GM21526 (cell line): ENCODE data around the gene TBC1D24.

ENCODE experiments used
- ATAC-seq: cut with Tn5 transposase; IDR thresholded peaks from one replicate; pipeline ENCODE4 v1.9.1; 2021; ENCODE audit warnings: moderate library complexity; ENCODE audit not compliant: unreplicated experiment, low FRiP score

Gene TBC1D24

DNA sequence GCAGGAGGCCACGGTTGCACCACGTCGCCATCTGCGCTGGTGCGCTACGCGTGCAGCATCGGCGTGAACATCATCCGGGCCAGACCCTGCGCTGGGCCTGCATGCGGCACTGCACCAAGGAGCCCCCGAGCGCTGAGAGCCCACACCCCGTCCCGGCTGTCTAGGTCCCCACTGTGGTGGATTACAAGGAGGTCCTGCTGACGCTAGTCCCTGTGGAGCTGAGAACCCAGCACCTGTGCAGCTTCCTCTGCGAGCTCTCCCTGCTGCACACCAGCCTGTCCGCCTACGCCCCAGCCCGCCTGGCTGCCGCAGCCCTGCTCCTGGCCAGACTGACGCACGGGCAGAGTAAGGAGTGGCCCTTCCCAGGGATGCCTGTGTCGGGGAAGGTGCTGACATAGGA is 25.8 kb upstream of the TBC1D24 start:
- no peak for ATAC-seq

DNA sequence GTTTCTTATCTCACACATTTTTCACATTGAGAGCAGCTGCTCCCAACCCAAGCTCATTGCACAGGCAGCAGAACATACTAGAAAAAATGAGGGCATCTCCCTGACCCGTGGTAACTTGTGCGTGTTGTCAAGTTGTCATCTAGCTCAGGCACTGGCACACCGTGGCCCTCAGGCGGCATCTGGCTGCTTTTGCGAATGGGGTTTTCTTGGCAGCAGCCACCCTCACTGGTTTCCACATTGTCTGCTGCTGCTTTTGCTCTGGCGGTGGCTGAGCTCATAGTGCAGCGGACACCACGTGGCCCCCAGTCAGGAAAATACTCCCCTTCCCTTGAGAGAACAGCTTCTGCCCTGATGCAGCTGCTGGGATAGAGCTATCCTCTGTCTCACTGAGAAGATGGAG is 24.4 kb upstream of the TBC1D24 start:
- no peak for ATAC-seq

DNA sequence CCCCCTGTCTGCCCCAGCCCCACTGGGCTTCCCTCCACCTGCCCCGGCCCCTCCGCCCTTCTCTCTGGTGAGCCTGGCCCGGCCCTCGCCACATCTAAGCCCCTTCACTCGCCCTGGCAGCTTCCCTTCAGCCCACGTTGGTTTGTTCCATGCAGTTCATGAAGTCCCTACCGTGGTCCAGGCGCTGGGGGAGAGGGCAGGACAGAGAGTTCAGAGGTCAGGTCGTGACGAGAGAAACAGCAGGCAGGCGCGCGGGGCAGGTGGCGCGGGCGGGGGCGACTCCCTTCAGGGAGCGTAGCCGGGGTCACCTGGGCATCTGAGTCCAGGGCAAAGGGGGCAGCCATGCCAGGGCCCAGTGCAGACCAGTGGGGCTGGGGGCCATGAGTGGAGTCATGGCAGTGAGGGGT is 23.9 kb upstream of the TBC1D24 start:
- no peak for ATAC-seq

DNA sequence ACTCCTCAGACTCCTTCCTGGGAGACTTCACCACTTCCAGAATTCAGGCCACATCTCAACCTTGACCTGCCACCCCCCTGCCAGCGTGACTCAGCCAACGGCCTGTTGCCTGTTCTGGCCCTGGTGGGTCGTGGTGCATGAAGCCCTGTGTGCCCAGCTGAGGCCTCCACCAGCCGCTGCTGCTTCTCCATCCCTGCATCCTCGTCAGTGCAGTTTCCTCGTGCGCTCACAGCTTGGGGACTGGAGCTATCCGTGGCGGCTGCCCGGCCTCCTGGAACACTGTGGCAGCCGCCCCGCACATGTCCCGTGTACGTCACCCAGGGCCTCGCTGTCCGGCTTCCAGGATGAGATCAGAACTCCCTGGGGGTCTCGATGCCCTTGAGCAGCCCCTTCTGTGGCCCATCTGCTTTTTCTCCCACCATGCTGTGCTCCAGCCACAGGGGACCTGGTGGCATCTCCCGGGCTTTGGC is 23.0 kb upstream of the TBC1D24 start:
- no peak for ATAC-seq

DNA sequence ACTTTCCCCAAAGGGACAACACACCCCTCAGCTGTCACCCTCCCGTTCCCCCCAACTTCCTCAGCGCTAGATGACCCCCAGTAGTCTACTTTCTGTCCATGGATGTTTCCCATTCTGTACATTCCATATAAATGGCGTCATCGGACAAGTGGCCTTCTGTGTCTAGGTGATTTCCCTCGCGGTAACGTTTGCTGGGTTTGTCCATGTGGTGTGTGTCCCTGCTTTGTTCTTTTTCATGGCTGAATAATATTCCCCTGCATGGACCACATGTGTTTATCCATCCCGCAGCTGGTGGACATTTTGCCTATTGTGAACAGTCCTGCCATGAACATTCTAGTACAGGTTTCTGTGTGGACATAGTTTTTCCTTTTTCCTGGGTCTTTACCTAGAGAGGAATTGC is 22.3 kb upstream of the TBC1D24 start:
- no peak for ATAC-seq

DNA sequence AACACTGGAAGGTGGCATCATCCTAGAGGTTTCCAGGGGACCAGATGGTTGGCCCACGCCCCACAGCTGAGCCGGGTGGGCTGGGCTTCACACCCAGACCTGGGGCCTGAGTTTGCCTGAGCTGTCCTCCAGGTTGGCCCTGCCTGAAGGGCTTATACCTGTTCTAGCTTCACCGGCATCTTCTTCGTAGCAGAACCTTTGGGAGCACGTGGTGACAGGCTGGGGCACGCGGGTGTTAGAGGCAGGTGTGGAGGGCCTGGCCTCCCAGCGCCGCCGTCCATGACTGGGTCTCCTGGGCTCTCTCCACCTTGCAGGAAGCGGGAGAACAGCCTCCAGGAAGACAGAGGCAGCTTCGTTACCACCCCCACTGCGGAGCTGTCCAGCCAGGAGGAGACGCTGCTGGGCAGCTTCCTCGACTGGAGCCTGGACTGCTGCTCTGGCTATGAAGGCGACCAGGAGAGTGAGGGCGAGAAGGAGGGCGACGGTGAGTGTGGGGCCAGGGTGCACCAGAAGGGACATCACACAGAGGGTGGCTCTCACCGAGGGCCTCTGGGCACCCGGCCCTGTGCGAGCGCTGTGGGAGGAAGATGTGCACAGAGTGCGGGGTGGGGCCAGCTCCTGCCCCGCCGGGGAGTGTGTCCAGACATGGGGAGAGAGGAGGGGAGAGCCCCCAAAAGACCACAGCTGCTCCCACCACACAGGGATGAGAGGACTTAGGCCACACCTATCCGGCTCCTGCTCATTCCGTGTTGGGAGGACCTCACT is 19.7 kb upstream of the TBC1D24 start:
- ATAC-seq: no peak

DNA sequence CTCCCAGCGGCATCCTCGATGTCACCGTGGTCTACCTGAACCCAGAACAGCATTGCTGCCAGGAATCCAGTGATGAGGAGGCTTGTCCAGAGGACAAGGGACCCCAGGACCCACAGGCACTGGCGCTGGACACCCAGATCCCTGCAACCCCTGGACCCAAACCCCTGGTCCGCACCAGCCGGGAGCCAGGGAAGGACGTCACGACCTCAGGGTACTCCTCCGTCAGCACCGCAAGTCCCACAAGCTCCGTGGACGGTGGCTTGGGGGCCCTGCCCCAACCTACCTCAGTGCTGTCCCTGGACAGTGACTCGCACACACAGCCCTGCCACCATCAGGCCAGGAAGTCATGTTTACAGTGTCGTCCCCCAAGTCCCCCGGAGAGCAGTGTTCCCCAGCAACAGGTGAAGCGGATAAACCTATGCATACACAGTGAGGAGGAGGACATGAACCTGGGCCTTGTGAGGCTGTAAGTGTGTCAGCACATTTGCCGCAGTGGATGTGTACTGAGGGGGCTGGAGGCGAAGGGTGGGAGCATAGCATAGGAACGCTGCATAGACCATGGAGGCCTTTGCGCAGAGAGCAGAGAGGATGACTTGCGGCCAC is 18.3 kb upstream of the TBC1D24 start:
- no peak for ATAC-seq

DNA sequence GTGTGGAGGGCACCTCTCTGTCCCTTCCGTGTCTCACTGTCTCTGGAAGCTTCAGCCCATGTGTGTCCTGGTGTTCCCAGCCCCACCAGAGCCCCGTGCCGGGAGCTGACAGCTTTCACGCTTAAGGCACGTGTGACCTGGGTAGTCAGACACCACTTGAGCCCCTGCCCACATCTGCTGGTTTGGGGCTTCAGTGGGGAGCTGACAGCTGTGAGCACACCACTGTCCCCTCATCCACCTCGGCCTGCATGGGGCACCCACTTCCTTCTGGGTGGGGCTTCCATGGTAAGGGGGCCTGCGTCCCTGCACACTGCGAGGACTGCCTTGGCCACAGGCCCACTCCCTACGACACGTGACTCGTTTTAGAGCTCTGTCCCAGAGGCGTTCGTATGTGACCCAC is 17.7 kb upstream of the TBC1D24 start:
- ATAC-seq: no peak

DNA sequence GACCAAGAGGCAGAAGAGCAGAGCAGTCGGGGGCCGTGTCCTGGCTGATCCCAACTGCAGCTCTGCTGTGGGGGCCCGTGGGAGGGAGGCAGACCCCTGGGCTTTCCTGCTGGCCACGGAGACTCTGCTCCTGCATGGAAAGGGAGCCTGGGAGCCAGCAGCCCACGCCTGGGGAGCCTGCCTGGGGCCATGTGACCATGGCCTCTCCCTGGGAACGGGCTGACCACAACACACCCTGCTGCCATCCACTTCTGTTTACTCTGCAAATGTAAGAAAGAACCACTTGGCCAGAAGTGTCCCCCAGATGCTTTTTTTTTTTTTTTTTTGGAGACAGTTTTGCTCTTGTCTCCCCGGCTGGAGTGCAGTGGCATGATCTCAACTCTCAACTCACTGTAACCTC is 17.0 kb upstream of the TBC1D24 start:
- ATAC-seq: no peak

DNA sequence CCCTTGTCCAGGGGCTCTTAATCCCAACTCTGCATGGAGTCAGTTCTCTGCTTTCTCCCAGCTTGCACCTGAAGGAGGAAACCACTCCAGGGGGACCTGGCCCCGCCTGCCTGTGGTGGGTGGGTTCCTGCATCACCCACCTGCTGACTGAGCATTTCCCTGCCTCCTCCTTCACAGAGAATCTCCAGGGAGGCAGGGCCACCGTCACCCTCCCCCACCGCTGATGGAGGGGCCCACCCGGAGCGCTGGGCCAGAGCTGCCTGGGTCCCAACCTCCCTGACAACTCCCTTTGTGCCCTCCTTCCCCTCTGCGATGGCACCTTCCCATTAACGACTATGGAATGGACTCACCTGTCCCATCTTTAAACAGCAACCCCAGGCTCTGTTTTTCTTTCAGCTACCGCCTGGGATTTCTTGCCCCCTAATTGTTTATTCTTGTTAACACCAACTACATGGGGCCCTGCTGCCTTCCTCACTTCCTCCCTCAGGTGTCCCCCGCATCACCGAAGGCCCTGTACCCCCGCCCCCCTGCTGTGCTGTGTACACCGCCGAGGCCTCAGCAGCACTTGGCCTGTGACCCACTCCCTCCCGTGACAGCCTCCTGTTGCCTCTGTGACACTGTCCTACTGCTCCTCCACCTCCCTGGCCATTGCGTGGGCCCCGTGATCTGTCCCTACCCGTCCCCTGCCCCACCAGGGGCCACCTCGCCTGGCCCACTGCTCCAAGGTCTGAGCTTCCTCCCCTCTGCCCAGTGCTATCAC is 15.9 kb upstream of the TBC1D24 start:
- no peak for ATAC-seq

DNA sequence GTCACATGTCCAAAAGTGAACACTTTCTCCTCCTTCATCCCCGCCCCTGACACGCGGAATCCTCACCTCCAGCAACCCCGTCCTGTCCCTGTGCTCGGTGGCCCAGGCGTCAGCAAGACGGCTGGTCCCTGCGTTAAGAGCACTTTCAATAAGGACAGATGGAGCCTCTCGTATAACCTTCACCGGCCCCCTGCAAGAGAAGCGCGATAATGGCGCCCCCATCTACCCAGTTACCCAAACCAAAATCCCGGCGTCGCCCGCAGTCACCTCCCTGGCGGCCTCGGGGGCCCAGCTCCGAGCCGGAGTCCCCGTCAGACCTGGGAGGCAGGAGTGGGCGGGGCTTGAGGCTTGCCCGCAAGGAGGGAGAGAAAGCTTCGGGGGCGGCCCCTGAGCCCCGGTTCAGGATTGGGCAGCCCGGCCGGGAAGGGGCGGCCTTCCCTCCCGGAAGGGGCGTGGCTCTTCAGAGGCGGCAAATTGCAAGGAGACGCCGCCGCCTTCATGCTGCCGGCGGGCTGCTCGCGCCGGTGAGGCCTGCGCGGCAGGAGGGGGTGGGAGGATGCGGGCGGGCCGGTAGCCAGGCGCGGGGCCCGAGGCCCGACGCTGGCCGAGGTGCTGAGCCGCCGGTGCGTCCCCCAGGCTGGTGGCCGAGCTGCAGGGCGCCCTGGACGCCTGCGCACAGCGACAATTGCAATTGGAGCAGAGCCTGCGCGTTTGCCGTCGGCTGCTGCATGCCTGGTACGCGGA is 15.1 kb upstream of the TBC1D24 start, which contains the start of gene TEDC2:
Gene TEDC2, plus strand, starts transcription at position 463 of the 744 bp plus-strand sequence. Its CDS starts 36 bp downstream, at position 499.
- ATAC-seq: peak; percentile 59

DNA sequence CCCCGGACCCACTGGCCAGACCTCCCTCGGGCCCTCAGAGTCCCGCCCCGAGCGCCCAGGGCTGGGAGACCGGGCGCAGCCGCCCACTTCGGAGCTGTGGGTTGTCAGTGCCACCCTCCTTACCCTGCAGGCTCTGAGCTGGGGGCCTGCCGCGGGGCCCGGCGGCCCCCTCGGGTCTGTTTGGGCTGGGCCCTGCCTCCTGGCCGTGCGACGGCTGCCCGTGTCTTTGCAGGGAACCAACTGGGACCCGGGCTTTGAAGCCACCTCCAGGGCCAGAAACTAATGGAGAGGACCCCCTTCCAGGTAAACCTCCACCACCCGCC is 14.6 kb upstream of the TBC1D24 start:
- no peak for ATAC-seq

DNA sequence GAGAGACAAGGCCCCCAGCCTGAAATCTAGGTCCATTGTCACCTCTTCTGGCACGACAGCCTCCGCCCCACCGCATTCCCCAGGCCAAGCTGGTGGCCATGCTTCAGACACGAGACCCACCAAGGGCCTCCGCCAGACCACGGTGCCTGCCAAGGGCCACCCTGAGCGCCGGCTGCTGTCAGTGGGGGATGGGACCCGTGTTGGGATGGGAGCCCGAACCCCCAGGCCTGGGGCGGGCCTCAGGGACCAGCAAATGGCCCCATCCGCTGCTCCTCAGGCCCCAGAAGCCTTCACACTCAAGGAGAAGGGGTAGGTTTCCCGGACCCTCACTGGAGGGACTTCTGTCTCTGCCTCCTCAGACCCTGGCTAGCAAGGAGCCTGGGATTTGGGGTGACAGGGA is 14.0 kb upstream of the TBC1D24 start:
- no peak for ATAC-seq

DNA sequence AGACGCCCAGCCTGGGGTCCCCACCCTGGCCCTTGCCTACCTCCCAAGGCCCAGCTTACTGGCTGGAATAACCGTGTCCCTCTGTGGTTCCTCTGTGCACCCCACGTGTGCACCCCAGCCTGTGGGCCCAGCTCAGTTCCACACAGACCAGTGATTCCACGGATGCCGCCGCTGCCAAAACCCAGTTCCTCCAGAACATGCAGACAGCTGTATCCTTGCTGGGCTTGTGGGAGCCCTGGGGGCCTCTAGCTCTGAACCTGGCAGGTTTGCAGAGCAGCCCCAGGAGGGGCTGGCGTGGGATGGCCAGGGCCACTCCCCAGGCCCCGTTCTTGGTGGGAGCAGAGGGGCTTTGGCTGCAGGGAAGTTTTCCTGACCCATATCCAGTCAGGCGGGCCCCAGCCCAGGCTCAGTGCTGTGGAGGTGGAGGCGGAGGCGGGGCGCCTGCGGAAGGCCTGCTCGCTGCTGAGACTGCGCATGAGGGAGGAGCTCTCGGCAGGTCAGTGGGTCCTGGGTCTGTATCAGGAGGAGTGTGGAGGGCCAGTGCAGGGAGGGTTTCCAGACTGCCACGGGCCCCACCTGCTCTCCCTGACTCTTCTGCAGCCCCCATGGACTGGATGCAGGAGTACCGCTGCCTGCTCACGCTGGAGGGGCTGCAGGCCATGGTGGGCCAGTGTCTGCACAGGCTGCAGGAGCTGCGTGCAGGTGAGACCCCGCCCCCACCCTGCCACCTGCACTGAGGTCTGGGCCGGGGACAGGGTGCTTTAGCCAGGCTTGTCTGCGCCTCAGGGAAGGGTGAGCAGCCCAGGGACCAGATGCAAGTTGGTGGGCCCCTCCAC is 12.7 kb upstream of the TBC1D24 start:
- ATAC-seq: no peak

DNA sequence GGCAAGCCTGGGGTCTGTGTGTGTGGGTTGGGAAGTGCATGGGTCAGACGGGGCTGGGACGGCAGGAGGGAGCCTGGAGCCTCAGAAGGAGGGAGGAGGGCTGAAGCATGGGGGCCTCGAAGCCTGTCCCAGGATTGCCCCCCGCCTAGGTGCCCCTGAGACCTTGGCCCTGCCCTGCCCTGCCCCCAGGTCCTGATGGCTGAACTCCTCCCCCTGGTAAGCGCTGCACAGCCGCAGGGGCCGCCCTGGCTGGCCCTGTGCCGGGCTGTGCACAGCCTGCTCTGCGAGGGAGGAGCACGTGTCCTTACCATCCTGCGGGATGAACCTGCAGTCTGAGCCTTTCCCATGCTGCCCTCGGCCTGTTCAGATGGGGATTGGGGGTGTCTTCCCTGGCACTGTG is 10.6 kb upstream of the TBC1D24 start:
- no peak for ATAC-seq

DNA sequence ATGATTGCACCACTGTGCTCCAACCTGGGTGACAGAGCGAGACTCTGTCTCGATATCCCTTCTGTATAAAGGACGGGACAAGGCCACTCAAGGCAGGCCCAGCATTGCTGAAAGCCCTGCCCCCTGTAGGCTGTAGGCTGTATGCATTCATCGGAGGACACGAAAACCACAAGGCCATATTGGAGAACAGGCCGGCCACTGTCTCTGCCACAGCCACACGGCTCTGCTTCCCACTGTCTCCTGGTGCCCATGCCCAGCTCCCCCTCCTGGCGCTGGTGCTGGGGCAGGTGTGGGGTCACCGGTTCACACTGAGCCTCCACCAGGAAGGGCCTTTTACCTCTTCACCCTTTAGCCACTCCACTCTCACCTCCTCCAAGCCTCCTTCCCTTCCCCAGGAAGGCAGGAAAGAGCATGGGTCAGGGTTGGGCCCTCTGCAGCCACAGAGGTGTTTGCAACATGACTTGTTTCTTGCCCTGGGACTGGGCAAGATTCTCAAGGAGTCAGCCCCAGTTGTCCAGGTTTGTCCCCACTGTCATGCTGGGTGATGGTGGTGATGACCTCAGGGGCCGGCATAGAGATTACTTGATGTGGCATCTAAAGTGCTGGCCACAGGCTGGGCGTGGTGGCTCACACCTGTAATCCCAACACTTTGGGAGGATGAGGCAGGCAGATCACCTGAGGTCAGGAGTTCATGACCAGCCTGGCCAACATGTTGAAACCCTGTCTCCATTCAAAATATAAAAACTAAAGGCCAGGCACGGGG is 9.1 kb upstream of the TBC1D24 start:
- ATAC-seq: no peak

DNA sequence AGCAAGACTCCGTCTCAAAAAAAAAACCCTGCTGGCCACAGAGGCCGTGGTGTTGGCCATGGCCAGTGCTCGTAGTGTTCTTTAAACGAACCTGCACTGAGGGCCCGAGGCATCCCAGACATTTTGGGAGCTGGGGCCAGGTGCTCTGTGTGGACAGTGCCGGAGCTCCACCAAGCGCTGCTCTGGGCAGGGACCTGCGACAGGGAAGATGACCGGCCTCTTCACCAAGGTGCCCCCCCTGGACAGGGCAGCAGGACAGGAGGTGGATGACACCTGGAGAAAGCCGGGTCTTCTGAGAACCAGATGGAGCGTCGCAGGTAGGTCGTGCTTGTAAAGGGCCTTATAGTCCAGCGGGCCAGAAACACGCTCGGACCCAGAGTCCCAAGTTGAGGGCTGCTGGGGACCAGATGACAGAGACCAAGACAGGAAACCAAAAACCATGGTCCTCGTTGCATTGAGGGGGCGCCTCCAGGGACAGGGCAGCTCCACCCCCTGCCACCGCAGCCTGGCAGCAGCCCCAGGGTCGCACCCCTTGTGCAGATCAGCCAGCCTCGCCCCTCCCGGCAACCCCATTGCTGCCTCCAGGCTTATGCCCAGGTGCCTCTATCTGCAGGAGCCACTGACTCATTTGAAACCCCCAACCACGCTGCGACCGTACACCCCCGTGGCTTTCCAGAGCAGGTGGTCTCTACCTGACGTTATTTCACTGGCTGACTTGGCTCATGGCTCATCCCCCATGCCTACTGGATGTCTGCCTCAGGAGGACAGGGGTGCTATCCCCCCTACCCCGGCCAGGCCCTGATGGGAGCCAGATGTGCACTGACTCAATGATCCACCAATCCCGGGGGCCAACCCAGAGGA is 8.0 kb upstream of the TBC1D24 start:
- ATAC-seq: no peak

DNA sequence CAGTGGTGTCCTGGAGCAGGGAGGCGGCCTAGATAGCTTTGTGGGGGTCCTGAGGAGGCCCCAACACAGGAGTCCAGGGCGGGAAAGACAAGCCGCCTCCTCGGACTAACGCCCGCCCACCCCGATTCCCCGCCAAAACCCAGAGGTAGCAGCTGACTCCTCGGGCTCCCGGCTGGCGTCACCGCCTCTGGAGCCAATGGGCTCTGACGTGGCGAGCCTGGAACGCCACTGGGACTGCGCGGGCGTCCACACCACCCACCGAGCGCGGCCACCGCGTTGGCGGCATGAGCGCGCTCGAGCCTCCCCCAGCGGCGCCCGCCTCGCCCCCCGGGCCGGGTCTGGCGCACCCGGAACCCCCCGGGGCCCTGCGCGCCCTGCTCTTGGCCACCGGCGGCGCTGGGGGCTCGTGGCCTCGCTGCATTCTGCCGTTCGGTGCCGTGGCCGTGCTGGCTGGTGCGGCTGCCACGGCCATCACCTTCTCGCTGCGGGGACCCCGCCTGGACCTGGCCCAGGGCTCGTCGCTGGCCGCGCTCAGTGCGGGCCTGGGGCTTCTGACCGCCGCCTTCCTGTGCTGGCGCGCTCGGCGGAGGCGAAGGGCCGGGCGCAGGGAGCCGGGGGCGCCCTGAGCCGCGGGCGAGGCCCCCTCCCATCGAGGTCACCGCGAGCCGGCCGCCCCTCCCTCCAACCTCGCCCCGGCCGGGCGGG is 7.2 kb upstream of the TBC1D24 start:
- ATAC-seq: no peak
